Rectal smooth muscle tissue (tissue), 1 donor: ENCODE results near the gene OR9Q2.

ENCODE experiments used
- H3K27ac ChIP-seq: one replicate; pipeline ENCODE4 v1.7.0; 2013; ENCODE audit warnings: low read depth, low read length, inconsistent platforms
- H3K27me3 ChIP-seq: one replicate; pipeline ENCODE4 v1.7.0; 2013; ENCODE audit warnings: low read length; ENCODE audit not compliant: control insufficient read depth, insufficient read depth
- H3K36me3 ChIP-seq: one replicate; pipeline ENCODE4 v1.7.0; 2013; ENCODE audit warnings: low read length; ENCODE audit not compliant: control insufficient read depth, insufficient read depth
- H3K4me1 ChIP-seq: one replicate; pipeline ENCODE4 v1.7.0; 2013; ENCODE audit warnings: low read length; ENCODE audit not compliant: control insufficient read depth, insufficient read depth
- H3K4me3 ChIP-seq: one replicate; pipeline ENCODE4 v1.7.0; 2013; ENCODE audit warnings: low read length
- H3K9ac ChIP-seq: one replicate; pipeline ENCODE4 v1.7.0; 2013; ENCODE audit warnings: low read length

The OR9Q2 gene, protein sequence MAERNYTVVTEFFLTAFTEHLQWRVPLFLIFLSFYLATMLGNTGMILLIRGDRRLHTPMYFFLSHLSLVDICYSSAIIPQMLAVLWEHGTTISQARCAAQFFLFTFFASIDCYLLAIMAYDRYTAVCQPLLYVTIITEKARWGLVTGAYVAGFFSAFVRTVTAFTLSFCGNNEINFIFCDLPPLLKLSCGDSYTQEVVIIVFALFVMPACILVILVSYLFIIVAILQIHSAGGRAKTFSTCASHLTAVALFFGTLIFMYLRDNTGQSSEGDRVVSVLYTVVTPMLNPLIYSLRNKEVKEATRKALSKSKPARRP

GRCh38 chr11:58188770-58189169 lies at the start of gene OR9Q2:
Gene OR9Q2, plus strand, starts transcription at chr11:58189070. Its CDS starts 1,421 bp downstream, at chr11:58190491.
- Histone ChIP-seq H3K9ac (no peak within 1 kb of the TSS), H3K4me3 (no peak within 1 kb of the TSS), H3K27ac (no peak within 1 kb of the TSS), H3K36me3 (no peaks in the 10 kb centered on the region), H3K4me1 (no peaks in the 10 kb centered on the region), H3K27me3 (no peaks in the 10 kb centered on the region)

GRCh38 chr11:58142761-58143160 lies 46.1 kb upstream of the OR9Q2 start:
- H3K4me3 ChIP-seq = no peak overlapping the region
- no peak overlapping the region for H3K9ac ChIP-seq
- H3K36me3 ChIP-seq = no peaks in the 10 kb centered on the region
- H3K4me1 ChIP-seq = no peaks in the 10 kb centered on the region
- no peaks in the 10 kb centered on the region for H3K27me3 ChIP-seq
- no peak overlapping the region for H3K27ac ChIP-seq

- Histone ChIP-seq H3K27ac (no peak overlapping the region), H3K36me3 (no peaks in the 10 kb centered on the region), H3K9ac (no peak overlapping the region), H3K4me1 (no peaks in the 10 kb centered on the region), H3K4me3 (no peak overlapping the region), H3K27me3 (no peaks in the 10 kb centered on the region)
These were observed 36.1 kb upstream of the OR9Q2 start for GRCh38 chr11:58152781-58153180.

DNA sequence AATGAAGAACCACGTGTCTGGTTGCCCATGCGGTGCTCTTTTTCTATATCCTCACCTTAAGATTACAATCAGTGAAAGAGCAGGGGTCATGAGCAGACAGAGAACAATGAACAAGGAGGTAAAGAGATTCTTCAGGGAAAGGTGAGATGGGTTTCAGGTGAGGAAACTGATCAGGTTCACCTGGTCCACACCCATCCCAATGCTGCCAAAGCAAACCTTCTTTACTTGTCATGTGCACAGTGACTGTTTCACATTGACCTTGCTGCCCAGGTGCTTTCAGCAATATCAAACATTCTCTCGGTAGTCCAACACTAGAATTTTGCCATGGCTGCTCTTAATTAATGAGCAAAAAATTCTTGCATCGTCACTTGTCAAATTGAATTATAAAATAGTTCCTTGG lies 24.5 kb upstream of the OR9Q2 start:
- H3K27ac ChIP-seq = no peak overlapping the region
- H3K9ac ChIP-seq = no peak overlapping the region
- no peaks in the 10 kb centered on the region for H3K36me3 ChIP-seq
- H3K4me1 ChIP-seq = no peaks in the 10 kb centered on the region
- H3K4me3 ChIP-seq = no peak overlapping the region
- H3K27me3 ChIP-seq = no peaks in the 10 kb centered on the region

DNA sequence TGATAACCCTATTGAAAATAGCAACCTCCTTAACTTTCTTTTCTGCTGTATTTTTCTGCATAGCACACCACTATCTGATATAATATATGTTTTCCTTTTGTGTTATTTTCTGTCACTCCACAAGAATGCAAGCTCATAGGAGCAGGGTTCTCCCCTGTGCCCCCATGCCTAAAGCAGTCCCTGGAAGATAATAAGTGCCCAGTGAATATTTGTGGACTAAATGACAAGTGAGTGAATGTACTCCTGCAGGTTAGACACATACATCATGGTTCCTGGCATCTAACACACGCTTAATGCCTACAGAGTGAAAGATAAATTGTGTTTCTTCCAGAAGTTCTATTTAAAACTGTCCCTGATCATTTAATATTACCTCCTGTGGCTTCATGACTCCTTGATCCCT lies 23.9 kb upstream of the OR9Q2 start:
- Histone ChIP-seq H3K9ac (no peak overlapping the region), H3K4me1 (no peaks in the 10 kb centered on the region), H3K27ac (no peak overlapping the region), H3K36me3 (no peaks in the 10 kb centered on the region), H3K4me3 (no peak overlapping the region), H3K27me3 (no peaks in the 10 kb centered on the region)

- Histone ChIP-seq H3K9ac (no peak overlapping the region), H3K4me3 (no peak overlapping the region), H3K27me3 (no peaks in the 10 kb centered on the region), H3K36me3 (no peaks in the 10 kb centered on the region), H3K27ac (no peak overlapping the region), H3K4me1 (no peaks in the 10 kb centered on the region)
These were observed 23.3 kb upstream of the OR9Q2 start for GRCh38 chr11:58165504-58166106.

DNA sequence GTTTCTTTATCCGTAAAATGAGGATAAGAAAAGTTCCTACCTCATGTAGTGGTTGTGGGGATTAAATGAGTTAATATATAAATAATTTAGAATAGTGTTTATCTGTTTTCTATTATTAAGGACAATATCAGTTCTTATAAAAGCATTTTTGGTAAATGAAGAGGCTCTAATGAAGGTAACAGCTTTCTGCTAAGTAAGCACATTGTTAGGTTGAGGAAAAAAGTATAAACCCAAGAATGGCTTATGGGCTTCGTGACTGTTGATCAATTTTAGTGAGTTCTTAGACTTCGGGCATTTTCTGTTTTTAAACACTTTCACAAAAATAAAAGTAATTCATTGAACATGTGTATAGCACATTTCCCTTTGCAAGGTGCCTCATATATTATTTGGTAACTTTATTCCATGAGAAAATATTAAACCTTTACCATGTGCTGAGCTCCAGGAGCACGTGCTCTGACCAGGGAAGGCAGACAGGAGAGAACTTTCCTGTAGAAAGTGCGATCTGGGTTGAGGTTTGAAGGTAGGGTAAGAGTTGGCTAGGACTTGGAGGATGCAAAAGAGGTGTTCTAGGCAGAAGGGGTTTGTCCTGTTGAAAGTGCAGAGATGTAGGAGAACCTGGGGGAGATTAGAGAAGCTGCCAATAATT lies 11.3 kb upstream of the OR9Q2 start:
- Histone ChIP-seq H3K36me3 (no peaks in the 10 kb centered on the region), H3K9ac (no peak overlapping the region), H3K4me3 (no peak overlapping the region), H3K4me1 (no peaks in the 10 kb centered on the region), H3K27me3 (no peaks in the 10 kb centered on the region), H3K27ac (no peak overlapping the region)

DNA sequence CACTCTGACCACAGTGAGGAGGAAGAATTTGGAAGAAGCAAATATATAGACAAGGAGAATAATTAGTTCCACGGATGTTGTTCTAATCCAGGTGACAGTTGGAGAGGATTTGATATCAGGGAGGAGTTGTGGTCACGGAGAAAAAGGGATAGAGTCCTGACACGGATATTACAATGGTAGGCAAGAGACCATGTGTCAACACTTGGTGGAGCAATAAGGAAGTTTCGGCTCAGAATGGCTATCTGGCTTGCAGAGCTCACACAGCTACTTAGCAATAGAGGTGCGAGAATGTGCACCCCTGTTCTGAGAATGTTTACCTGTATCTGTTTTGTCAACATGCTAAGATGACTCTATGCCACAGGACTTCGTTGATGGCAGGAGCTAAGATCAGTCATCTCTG lies 10.4 kb upstream of the OR9Q2 start:
- no peaks in the 10 kb centered on the region for H3K4me1 ChIP-seq
- no peak overlapping the region for H3K27ac ChIP-seq
- no peaks in the 10 kb centered on the region for H3K27me3 ChIP-seq
- H3K4me3 ChIP-seq = no peak overlapping the region
- H3K36me3 ChIP-seq = no peaks in the 10 kb centered on the region
- H3K9ac ChIP-seq = no peak overlapping the region

- no peaks in the 10 kb centered on the region for H3K4me1 ChIP-seq
- no peak overlapping the region for H3K4me3 ChIP-seq
- H3K9ac ChIP-seq = no peak overlapping the region
- no peak overlapping the region for H3K27ac ChIP-seq
- no peaks in the 10 kb centered on the region for H3K36me3 ChIP-seq
- no peaks in the 10 kb centered on the region for H3K27me3 ChIP-seq
These were observed 9.2 kb upstream of the OR9Q2 start for GRCh38 chr11:58179648-58180047.

GRCh38 chr11:58186938-58187337 lies 1.9 kb upstream of the OR9Q2 start:
- H3K36me3 ChIP-seq = no peaks in the 10 kb centered on the region
- no peaks in the 10 kb centered on the region for H3K27me3 ChIP-seq
- no peak overlapping the region for H3K27ac ChIP-seq
- no peak overlapping the region for H3K9ac ChIP-seq
- H3K4me1 ChIP-seq = no peaks in the 10 kb centered on the region
- no peak overlapping the region for H3K4me3 ChIP-seq

DNA sequence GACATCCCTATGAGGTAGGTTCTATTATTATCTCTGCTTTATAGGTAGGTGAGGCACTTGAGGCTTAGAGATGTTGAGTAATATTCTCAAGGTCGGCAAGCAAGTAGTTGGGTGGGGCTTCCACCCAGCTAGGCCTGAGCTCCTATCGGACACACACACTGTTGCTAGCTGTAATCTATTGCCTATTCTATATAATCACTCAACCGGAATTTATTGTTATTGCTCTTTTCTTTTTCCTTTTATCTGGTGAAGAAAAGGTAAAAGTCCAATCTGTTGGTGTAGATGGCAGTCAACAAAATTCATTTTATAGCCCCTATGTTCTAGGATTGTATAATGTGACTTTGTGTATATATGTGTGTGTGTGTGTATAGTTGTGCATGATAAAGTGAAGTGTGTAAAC lies 3.4 kb downstream of the OR9Q2 start:
- Histone ChIP-seq H3K4me1 (no peaks in the 10 kb centered on the region), H3K9ac (no peak overlapping the region), H3K36me3 (no peaks in the 10 kb centered on the region), H3K4me3 (no peak overlapping the region), H3K27ac (no peak overlapping the region), H3K27me3 (no peaks in the 10 kb centered on the region)

DNA sequence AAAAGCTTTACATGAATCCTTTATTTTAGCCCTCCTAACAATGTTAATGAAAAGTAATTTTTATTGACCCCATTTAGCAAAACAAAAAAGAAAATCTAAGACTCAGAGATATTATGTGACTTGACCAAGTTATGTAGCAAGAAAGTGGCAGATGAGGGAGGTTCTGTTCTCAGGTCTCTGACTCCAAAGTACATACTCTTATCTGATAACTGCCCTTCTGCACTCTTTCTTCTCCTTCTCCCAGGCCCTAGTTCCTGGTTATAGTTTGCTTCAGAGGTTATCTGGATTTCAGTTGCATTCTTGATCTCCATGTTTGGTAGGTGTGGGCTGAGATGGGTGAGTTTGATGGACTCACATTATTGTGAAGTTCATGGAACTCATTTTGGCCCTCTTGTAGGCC lies 4.5 kb downstream of the OR9Q2 start:
- no peak overlapping the region for H3K27ac ChIP-seq

DNA sequence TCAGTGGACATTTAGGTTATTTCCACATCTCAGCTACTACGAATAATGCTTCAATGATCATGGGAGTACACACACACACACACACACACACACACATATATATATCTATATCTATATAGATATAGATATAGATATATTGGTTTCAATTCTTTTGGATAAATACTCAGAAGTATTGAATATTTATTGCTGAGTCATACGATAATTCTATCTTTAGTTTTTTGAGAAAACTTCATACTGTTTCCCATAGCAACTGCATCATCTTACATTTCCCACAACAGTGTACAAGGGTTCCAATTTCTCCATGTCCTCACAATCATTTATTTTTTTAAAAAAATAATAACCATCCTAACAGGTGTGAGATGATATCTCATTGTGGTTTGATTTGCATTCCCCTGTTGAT lies 7.1 kb downstream of the OR9Q2 start:
- H3K27ac ChIP-seq = no peak overlapping the region
- no peak overlapping the region for H3K4me3 ChIP-seq

More for the DNA sequence above, 4.5 kb downstream of the OR9Q2 start:
- Histone ChIP-seq H3K27me3 (no peaks in the 10 kb centered on the region), H3K4me1 (no peaks in the 10 kb centered on the region), H3K36me3 (no peaks in the 10 kb centered on the region), H3K4me3 (no peak overlapping the region), H3K9ac (no peak overlapping the region)

More for the DNA sequence above, 7.1 kb downstream of the OR9Q2 start:
- no peaks in the 10 kb centered on the region for H3K4me1 ChIP-seq
- H3K36me3 ChIP-seq = no peaks in the 10 kb centered on the region
- no peaks in the 10 kb centered on the region for H3K27me3 ChIP-seq
- no peak overlapping the region for H3K9ac ChIP-seq
